ENCODE measurements around the gene PMM2. TPM values are rescaled to one million over a fixed set of nuclear protein-coding genes. Genes with fewer than 3 reads are reported as not detected.

The PMM2 gene
- total and polyA plus RNA-seq, 2 donors (not counting 1 experiment from before 2014, with no cell fraction given) = 15.8 to 47.5 TPM

GRCh38 chr16:8866118-8866883, 68.7 kb downstream of the PMM2 start:
- DNase-seq (no peak), ATAC-seq (ENCODE audit: low read depth) (no peak)
- Histone ChIP-seq H3K79me2 (ENCODE audit: control insufficient read depth, insufficient read depth, low read length) (peaks cover 71% of the 10 kb centered on the region), H3K27me3 (replicated peaks in 1 of 4; ENCODE audit: control extremely low read depth in 1 of 4, control insufficient read depth in 3 of 4, insufficient read depth in 4 of 4, low read length in 3 of 4) (no peaks in the 10 kb centered on the region), H3K36me3 (replicated peaks in 1 of 2; ENCODE audit: control extremely low read depth in 1 of 2, control insufficient read depth in 1 of 2, extremely low read depth in 1 of 2, insufficient read depth in 2 of 2, low read length in 1 of 2) (no peaks in the 10 kb centered on the region), H3K9me3 (ENCODE audit: control extremely low read depth in 1 of 3, control insufficient read depth in 2 of 3, insufficient read depth in 1 of 3, low read length in 2 of 3) (no peaks in the 10 kb centered on the region), H3K9ac (ENCODE audit: low read length) (no peak overlapping the region), H4K20me1 (ENCODE audit: control insufficient read depth, insufficient read depth, low read length, poor library complexity, severe bottlenecking) (peaks cover 69% of the 10 kb centered on the region), H2AFZ (ENCODE audit: insufficient read depth, low read depth, low read length, poor library complexity, severe bottlenecking) (no peak overlapping the region), H3K4me1 (ENCODE audit: control insufficient read depth in 2 of 2, insufficient read depth in 2 of 2, low read length in 2 of 2) (peaks cover 32 to 63% of the 10 kb centered on the region in 2 donors), H3K4me3 (ENCODE audit: control extremely low read depth in 1 of 5, extremely low read depth in 1 of 5, insufficient read depth in 1 of 5, low read depth in 2 of 5, low read length in 4 of 5) (no peak overlapping the region), H3K27ac (ENCODE audit: low read length in 2 of 2) (no peak overlapping the region), H3K4me2 (replicated peaks; ENCODE audit: low read depth, low read length, poor library complexity, severe bottlenecking) (peak overlapping the region; percentile 99)
- no peaks in the 10 kb centered on the region for H3K9me3 Mint-ChIP-seq (ENCODE audit: insufficient read depth)
- 92% methylated on average over 28 of the region's 30 CpGs for WGBS (ENCODE audit: insufficient coverage)
- peaks cover 58% of the 10 kb centered on the region for H3K4me1 Mint-ChIP-seq
- H3K4me3 Mint-ChIP-seq = peak overlapping the region; percentile 52
- CTCF ChIA-PET = interaction anchor here (1.2 kb wide), 1 partner anchor 142 kb away, joined by 3 read pairs; no protein-coding TSS in a partner anchor
- no peaks in the 10 kb centered on the region for H3K27me3 Mint-ChIP-seq
- TF ChIP-seq EZH2 (IDR thresholded peaks at IDR 0.05; ENCODE audit: borderline replicate concordance, insufficient read depth, low read depth, low read length, poor library complexity, severe bottlenecking) (no peak), CTCF (IDR thresholded peaks at IDR 0.05) (no peak)
- H3K27ac Mint-ChIP-seq = peak overlapping the region; percentile 15
- intact Hi-C loops (cut with micrococcal nuclease) = loop anchor here (5.0 kb wide), 2 partner anchors 299 to 1876 kb away; partner anchors contain the start of gene NUBP1
- POLR2A ChIA-PET = no interaction called here

DNA sequence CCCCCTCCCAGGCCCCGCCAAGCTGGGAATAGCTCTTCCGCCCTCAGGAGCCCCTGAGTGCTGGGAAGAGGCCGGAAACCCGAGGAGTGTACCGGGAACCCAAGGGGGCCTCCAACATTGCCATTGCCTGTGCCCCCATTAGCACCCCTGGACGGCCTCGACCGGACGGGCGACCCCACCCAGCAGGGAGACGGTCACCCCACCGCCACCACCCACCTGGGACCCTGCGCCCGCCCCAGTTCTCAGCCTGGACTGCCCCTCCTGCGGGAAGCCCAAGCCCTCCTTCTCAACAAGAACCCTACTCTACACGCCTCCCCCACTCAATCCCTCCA, 69.2 kb downstream of the PMM2 start:
- no peaks in the 10 kb centered on the region for H3K36me3 ChIP-seq (replicated peaks in 1 of 2; ENCODE audit: control extremely low read depth in 1 of 2, control insufficient read depth in 1 of 2, extremely low read depth in 1 of 2, insufficient read depth in 2 of 2, low read length in 1 of 2)
- intact Hi-C loops (cut with micrococcal nuclease) = loop anchor here (5.0 kb wide), 2 partner anchors 300 to 1875 kb away; partner anchors contain the start of gene NUBP1
- peak overlapping the region in 3 of 5 experiments; percentile 76 to 84 (median 77) for H3K4me3 ChIP-seq (ENCODE audit: control extremely low read depth in 1 of 5, extremely low read depth in 1 of 5, insufficient read depth in 1 of 5, low read depth in 2 of 5, low read length in 4 of 5)
- H3K27me3 ChIP-seq (replicated peaks in 1 of 4; ENCODE audit: control extremely low read depth in 1 of 4, control insufficient read depth in 3 of 4, insufficient read depth in 4 of 4, low read length in 3 of 4) = no peaks in the 10 kb centered on the region
- ChIA-PET CTCF (no interaction called here), POLR2A (no interaction called here)
- H3K9me3 ChIP-seq (ENCODE audit: control extremely low read depth in 1 of 3, control insufficient read depth in 2 of 3, insufficient read depth in 1 of 3, low read length in 2 of 3) = no peaks in the 10 kb centered on the region
- 70% methylated on average over 15 of the region's 16 CpGs for WGBS (ENCODE audit: insufficient coverage)
- H3K4me1 ChIP-seq (ENCODE audit: control insufficient read depth in 2 of 2, insufficient read depth in 2 of 2, low read length in 2 of 2) = peaks cover 34 to 67% of the 10 kb centered on the region in 2 donors
- TF ChIP-seq CTCF (IDR thresholded peaks at IDR 0.05) (no peak), EZH2 (IDR thresholded peaks at IDR 0.05; ENCODE audit: borderline replicate concordance, insufficient read depth, low read depth, low read length, poor library complexity, severe bottlenecking) (no peak)
- Mint-ChIP-seq H3K4me3 (peak overlapping the region; percentile 94), H3K27ac (peak overlapping the region; percentile 93), H3K9me3 (ENCODE audit: insufficient read depth) (no peaks in the 10 kb centered on the region), H3K4me1 (peaks cover 63% of the 10 kb centered on the region), H3K27me3 (no peaks in the 10 kb centered on the region)
- no peak overlapping the region for H3K27ac ChIP-seq (ENCODE audit: low read length in 2 of 2)
- peaks cover 63% of the 10 kb centered on the region for H4K20me1 ChIP-seq (ENCODE audit: control insufficient read depth, insufficient read depth, low read length, poor library complexity, severe bottlenecking)
- H3K9ac ChIP-seq (ENCODE audit: low read length) = peak overlapping the region; percentile 77
- no peak overlapping the region for H2AFZ ChIP-seq (ENCODE audit: insufficient read depth, low read depth, low read length, poor library complexity, severe bottlenecking)
- H3K4me2 ChIP-seq (replicated peaks; ENCODE audit: low read depth, low read length, poor library complexity, severe bottlenecking) = peak overlapping the region; percentile 99
- H3K79me2 ChIP-seq (ENCODE audit: control insufficient read depth, insufficient read depth, low read length) = peaks cover 66% of the 10 kb centered on the region
- DNase-seq (no peak), ATAC-seq (ENCODE audit: low read depth) (no peak)

All from B cell (primary cell).